Hematopoietic multipotent progenitor cell treated with erythropoietin and hydrocortisone succinate and interleukin-3 and kit ligand, for 6 days (in vitro differentiated cells): ENCODE results near the gene NTSR1.

Source experiments
- DNase-seq: peaks from one replicate; pipeline ENCODE4 v3.0.0-alpha.2; 2015

NTSR1 gene

DNA sequence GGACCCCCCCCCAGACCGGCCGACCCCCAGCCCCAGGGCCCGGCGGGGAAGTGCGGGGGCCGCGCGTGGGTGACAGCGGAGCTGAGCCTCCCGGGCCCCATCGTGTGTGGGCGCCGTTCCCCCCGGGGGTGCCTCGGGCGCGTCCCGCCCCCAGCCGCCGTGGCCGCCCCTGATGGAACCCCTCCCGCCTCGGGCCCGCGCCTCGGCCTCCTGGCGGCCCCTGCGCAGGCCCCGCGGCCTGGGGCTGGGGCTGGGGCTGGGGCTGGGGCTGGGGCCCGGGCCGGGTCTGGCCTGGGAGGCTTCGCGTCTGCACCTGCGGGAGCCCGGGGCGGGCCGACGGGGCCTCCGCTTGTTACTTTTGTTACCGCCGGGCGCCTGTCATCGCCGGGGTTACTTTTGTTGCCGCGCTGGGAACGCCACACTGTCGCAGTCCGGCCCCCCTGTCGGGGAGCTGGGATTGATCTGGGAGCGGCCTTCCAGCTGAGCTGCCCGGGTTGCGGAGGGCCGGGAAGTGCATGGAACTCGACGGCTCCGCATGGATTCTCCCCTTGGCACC is 96.6 kb downstream of the NTSR1 start:
- DNase-seq: peak; percentile 20

DNA sequence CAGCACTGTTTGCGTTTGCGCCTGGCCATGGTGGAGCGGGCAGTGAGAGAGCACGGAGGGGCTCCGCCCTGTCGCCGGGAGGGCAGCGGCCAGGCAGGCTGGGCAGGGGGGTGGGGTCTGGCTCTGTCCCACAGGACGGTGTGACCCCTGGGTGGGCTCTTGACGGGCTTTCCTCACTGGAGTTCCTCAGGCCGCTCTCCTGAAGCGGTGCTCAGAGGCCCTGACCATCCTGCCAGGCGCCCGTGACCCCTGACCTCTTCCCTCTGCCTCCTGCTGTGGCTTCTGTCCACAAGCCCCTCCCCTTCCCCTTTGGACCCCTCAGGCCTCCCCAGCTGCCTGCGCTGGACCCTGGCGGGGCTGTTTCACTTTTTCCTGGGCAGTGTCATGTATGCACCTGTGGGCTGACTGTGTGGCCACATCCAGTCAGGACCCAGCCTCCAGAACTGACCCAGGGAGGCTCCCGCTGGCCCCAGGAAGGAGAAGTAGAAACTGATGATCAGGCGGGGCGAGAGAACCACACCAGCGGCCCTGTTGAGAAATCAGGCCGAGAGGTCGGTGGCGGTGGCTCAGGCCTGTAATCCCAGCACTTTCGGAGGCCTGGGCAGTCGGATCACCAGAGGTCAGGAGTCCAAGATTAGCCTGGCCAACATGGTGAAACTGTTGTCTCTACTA is 97.2 kb downstream of the NTSR1 start:
- DNase-seq: peak; percentile 20

DNA sequence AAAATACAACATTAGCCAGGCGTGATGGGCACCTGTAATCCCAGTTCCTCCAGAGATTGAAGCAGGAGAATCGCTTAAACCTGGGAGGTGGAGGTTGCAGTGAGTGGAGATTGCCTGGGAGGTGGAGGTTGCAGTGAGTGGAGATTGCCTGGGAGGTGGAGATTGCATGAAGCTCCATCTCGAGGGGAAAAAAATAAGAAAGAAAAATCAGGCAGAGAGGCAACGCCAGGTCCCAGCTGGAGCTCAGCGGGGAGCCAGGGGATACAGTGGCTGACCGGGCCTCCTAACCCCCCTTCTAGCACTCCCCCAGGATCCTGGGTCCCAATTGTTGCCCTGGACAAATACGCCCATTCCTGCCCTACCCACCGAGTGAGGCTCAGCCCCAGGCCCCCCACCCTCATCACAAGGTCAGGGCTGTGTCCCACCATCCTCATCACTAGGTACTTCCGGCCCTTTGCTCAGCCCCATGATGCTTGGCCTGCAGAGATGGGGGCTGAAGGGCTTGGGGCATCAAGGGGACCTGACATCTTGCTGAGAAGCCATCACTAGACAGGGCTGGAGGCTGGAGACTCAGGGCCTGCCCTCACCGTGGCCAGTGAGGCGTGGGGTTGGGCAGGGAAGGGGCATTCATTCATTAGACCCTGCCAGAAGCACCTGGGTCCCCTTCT is 97.9 kb downstream of the NTSR1 start:
- no peak for DNase-seq

DNA sequence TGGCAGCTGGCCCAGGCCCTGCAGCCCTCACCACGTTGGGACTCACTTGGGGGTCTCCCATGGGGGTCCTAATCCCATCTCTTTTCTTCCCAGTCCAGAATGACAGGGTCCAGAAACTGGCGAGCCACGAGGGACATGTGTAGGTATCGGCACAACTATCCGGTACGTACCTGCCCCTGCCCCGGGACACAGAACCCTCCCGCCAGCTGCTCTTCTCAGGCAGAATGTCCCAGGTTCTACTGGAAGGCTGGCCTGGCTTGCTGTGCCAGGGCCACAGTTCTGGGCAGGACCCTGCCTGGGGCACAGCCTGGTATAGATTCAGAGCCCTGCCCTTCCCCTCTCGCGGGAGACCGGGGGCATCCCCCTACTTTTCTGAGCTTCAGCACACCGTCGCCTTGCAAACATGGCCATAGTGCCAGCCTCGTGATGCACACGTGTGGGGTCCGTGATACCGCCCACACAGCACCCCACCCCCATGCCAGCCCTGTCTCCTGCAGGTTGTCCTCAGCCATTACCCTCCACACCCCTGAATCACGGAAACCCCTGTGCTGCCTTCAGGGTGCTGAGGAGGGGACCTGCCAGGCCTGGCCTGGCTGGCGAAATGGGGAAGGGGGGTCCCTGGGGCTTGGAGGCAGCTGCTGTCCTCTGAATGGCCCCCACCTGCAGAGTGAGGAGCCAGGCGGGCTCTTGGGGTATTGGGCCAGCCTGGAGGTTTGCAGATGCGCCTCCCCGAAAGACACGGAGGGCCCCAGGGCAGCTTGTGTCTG is 99.0 kb downstream of the NTSR1 start:
- DNase-seq: no peak

DNA sequence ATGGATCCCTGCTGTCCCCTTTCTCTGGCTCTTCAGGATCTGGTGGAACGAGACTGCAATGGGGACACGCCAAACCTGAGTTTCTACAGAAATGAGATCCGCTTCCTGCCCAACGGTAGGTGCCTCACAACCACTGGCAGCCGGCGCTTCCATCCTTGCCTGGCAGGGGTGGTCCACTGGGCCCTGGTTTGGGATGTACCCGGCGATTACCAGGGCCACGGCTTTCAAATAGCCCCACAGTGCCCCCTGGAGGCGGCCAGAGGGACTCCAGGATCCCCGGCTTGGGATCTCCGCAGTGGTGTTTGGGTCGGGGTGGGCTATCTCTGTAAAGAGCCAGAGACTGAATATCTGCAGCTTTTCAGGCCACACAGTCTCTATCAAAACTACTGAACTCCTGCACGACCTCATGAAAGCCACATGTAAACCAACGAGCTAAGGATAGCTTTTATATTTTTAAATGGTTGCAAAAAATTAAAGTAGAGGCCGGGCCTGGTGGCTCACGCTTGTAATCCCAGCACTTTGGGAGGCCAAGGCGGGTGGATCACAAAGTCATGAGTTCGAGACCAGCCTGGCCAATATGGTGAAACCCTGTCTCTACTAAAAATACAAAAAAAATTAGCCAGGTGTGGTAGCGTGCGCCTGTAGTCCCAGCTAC is 99.7 kb downstream of the NTSR1 start:
- DNase-seq: peak; percentile 83

DNA sequence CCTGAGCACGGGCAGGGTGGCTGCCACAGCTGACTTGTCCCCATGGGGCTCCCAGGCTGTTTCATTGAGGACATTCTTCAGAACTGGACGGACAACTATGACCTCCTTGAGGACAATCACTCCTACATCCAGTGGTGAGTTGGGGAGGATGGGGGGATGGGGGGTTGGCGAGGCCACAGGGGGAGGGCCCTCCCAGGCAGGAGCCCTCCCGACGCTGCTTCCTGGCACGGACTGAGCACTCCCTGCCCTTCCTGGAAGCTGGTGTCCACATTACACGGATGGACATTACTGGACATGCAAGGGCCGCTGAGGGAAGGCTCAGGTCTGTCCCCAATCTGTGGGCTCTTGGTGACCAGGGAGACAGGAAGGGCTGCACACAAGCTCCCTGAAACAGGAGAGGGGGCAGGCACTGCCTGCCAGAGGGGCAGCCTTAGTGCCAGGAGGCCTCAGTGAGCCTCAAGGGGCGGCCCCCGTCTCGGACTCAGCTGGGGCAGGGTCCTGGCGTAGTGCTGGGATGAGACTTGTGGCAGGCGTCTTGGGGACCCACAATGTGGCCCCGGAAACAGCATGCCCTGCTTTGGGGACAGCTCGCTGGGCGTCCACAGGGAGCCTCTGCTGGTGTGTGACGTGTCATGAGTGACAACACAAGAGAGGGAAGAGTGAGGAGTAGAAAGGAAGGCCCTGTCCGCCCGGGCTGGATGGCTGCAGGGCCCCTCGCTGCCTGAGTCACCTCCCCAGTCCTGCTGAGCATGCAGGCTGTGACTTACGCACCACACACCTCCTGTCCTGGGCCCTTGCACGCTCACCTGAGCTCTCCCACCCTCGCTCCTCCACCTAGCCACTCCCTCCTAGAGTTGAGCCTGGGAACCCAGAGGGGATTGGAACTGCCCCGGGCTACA is 101.1 kb downstream of the NTSR1 start:
- DNase-seq: no peak

DNA sequence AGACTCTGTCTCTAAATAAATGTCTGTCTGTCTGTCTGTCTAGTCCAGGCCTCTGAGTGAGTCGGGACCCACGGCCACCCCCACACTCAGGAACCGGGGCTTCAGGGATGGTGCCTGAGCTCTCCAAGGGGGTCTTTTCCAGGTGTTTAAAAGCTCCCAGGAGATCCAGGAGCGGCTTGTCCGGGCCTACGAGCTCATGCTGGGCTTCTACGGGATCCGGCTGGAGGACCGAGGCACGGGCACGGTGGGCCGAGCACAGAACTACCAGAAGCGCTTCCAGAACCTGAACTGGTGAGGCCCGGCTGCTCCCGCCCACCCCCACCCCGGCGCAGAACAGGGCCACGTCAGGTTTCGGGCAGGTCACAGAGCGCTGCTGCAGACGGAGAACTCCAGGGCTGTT is 102.7 kb downstream of the NTSR1 start:
- DNase-seq: no peak

DNA sequence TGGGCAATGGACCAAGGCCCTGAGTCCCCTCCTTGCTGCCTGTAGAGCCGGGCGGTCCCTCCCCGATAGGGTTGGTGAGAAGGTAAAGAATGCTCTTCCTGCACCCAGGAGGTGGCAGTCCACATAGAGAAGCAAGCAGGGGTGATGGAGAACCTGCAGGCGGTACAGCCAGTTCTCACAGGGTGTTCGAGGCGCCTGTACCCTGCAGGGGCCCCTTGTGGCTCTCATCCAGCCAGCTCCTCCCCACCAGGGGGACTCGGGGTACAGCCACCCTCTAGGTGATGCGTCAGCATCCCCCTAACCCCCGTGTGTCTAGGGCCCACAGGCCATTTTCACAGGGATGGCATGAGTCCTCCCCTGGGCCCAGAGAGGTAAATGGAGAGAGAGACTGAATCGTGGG is 103.1 kb downstream of the NTSR1 start:
- no peak for DNase-seq
